ENCODE data around the gene RBFOX1.

RBFOX1 gene

GRCh38 chr16:7303052-7303610 is 29.5 kb upstream of the RBFOX1 start:
- TF ChIP-seq CTCF (IDR thresholded peaks at IDR 0.05; ENCODE audit: low read depth, low read length): no peak
- no peak for DNase-seq (ENCODE audit: low read depth, low spot score)
- no peak overlapping the region for H3K4me3 ChIP-seq (ENCODE audit: low read depth, low read length)
- in situ Hi-C loops (cut with HindIII; ENCODE audit: low sequenced_read_pairs): no loop called here

- in situ Hi-C loops (cut with HindIII; ENCODE audit: low sequenced_read_pairs): no loop called here
- H3K4me3 ChIP-seq (ENCODE audit: low read depth, low read length): no peak overlapping the region
- TF ChIP-seq CTCF (IDR thresholded peaks at IDR 0.05; ENCODE audit: low read depth, low read length): no peak
- DNase-seq (ENCODE audit: low read depth, low spot score): no peak
Measured at GRCh38 chr16:7303660-7304200, 28.9 kb upstream of the RBFOX1 start.

GRCh38 chr16:7304279-7304678 is 28.4 kb upstream of the RBFOX1 start:
- TF ChIP-seq CTCF (IDR thresholded peaks at IDR 0.05; ENCODE audit: low read depth, low read length): no peak
- H3K4me3 ChIP-seq (ENCODE audit: low read depth, low read length): no peak overlapping the region
- in situ Hi-C loops (cut with HindIII; ENCODE audit: low sequenced_read_pairs): no loop called here
- no peak for DNase-seq (ENCODE audit: low read depth, low spot score)

- TF ChIP-seq CTCF (IDR thresholded peaks at IDR 0.05; ENCODE audit: low read depth, low read length): no peak
- in situ Hi-C loops (cut with HindIII; ENCODE audit: low sequenced_read_pairs): no loop called here
- no peak for DNase-seq (ENCODE audit: low read depth, low spot score)
- no peak overlapping the region for H3K4me3 ChIP-seq (ENCODE audit: low read depth, low read length)
Measured at GRCh38 chr16:7304958-7305357, 27.7 kb upstream of the RBFOX1 start.

- no peak overlapping the region for H3K4me3 ChIP-seq (ENCODE audit: low read depth, low read length)
- in situ Hi-C loops (cut with HindIII; ENCODE audit: low sequenced_read_pairs): no loop called here
- DNase-seq (ENCODE audit: low read depth, low spot score): no peak
- TF ChIP-seq CTCF (IDR thresholded peaks at IDR 0.05; ENCODE audit: low read depth, low read length): peak; percentile 27
Measured at GRCh38 chr16:7313170-7313569, 19.5 kb upstream of the RBFOX1 start.

GRCh38 chr16:7314163-7314562 is 18.5 kb upstream of the RBFOX1 start:
- no peak for TF ChIP-seq CTCF (IDR thresholded peaks at IDR 0.05; ENCODE audit: low read depth, low read length)
- H3K4me3 ChIP-seq (ENCODE audit: low read depth, low read length): no peak overlapping the region
- no peak for DNase-seq (ENCODE audit: low read depth, low spot score)
- in situ Hi-C loops (cut with HindIII; ENCODE audit: low sequenced_read_pairs): no loop called here

All from astrocyte of the spinal cord (primary cell).